Psoas muscle (tissue), 8 donors: ENCODE results near the gene FOXM1. TPM values are rescaled to one million over a fixed set of nuclear protein-coding genes. Genes with fewer than 3 reads are reported as not detected.

Source experiments
- ATAC-seq, 4 donors: fragments of 200-7000 bp; cut with Tn5 transposase; one replicate each; pipeline ENCODE4 v1.9.1; 2020; ENCODE audit warnings: moderate library complexity in 3 of 4, mild to moderate bottlenecking in 2 of 4
- DNase-seq, 2 donors: peaks; one replicate each; pipeline ENCODE4 v3.0.0-alpha.2; 2020
- H3K27ac ChIP-seq: fragments of 200-600 bp; one replicate; pipeline ENCODE4 v1.8.0; 2022
- H3K27me3 ChIP-seq, 3 donors: fragments of 200-600 bp in 1 of 3; one replicate each; pipeline versions ENCODE4 v1.6.1 to v1.8.0; 2013 to 2022; ENCODE audit warnings: low read length in 2 of 3, mild to moderate bottlenecking in 2 of 3, moderate library complexity in 1 of 3; ENCODE audit not compliant: insufficient read depth in 3 of 3
- H3K36me3 ChIP-seq, 2 donors: fragments of 200-600 bp in 1 of 2; one replicate each; pipeline versions ENCODE4 v1.6.1 to v1.8.0; 2013 to 2022; ENCODE audit warnings: low read depth in 1 of 2, mild to moderate bottlenecking in 1 of 2, moderate library complexity in 1 of 2; ENCODE audit not compliant: insufficient read depth in 1 of 2
- H3K4me1 ChIP-seq: fragments of 200-600 bp; one replicate; pipeline ENCODE4 v1.8.0; 2022
- H3K4me3 ChIP-seq: fragments of 200-600 bp; one replicate; pipeline ENCODE4 v1.8.0; 2022; ENCODE audit warnings: mild to moderate bottlenecking
- H3K9me3 ChIP-seq: fragments of 200-600 bp; one replicate; pipeline ENCODE4 v1.8.0; 2022
- CTCF ChIP-seq: fragments of 200-600 bp; IDR thresholded peaks from one replicate; pipeline ENCODE4 v1.8.0; 2022; ENCODE audit warnings: antibody characterized with exemption
- WGBS, 3 donors: extraction: QIAGEN DNeasy Blood & Tissue Kit; methylation state at CpG; one replicate each; pipeline versions ENCODE4 v1.1.6 to v1.1.7; 2013; 5-methylcytosine and 5-hydroxymethylcytosine counted together
- intact Hi-C, 2 donors: fragments of 100-400 bp; cut with DNase I; formaldehyde crosslinking; loops; one replicate each; pipeline versions ENCODE4 v1.11.0 to v1.14.2; 2022
- polyA plus RNA-seq, 3 donors: library from polyadenylated mRNA; stranded (reverse); fragments of 200-250 nt; gene quantifications; one replicate each; pipeline ENCODE4 v1.2.3, GENCODE V29; 2013
- total RNA-seq, 4 donors: library from RNA; stranded (reverse); fragmentation: NEBNext Ultra II Directional in 2 of 4; extraction: Animal tissue kit (Norgen Biotek cat#: 25700) in 2 of 4; gene quantifications; one replicate each; pipeline versions ENCODE4 v1.2.1 to v1.2.4, GENCODE V29; 2021 to 2023
- donor health status: healthy with polysubstance abuse.
- donor health status: DM: no; HTN: no; CAD: no; lungs with moderate emphysema.
- donor health status: Bipolar disorder and iron deficiency.
- donor health status: healthy.
- donor health status: DM: yes; HTN: yes; CAD: no.
- donor health status: DM: no; HTN: no; CAD: no.
- donor health status: DM: no; HTN: no; CAD: no.
- donor health status: DM: yes; HTN: yes; CAD: no.

The FOXM1 gene
- total and polyA plus RNA-seq, 7 donors: 0.15 to 0.59 (median 0.18) TPM; not detected in 1

GRCh38 chr12:2922329-2922728 is 45.4 kb upstream of the FOXM1 start:
- Histone ChIP-seq H3K4me3 (no peak overlapping the region), H3K27ac (no peak overlapping the region), H3K4me1 (peaks cover 11% of the 10 kb centered on the region), H3K9me3 (no peaks in the 10 kb centered on the region), H3K27me3 (no peaks in the 10 kb centered on the region), H3K36me3 (peaks cover 3 to 66% of the 10 kb centered on the region in 2 donors)
- TF ChIP-seq CTCF: no peak
- ATAC-seq (no peak), DNase-seq (no peak)
- 97 to 98% (median 98%) methylated on average over 2 of the region's 2 CpGs for WGBS, 3 donors
- intact Hi-C loops: no loop called here

- Histone ChIP-seq H3K27me3 (no peaks in the 10 kb centered on the region), H3K4me1 (peaks cover 7% of the 10 kb centered on the region), H3K27ac (no peak overlapping the region), H3K4me3 (no peak overlapping the region), H3K9me3 (no peaks in the 10 kb centered on the region), H3K36me3 (peaks cover 3 to 50% of the 10 kb centered on the region in 2 donors)
- WGBS, 3 donors: 74 to 83% (median 79%) methylated on average over 2 of the region's 2 CpGs
- intact Hi-C loops: no loop called here
- no peak for ATAC-seq
- no peak for TF ChIP-seq CTCF
- no peak for DNase-seq
These were observed 42.3 kb upstream of the FOXM1 start for GRCh38 chr12:2919249-2919648.

- intact Hi-C loops: no loop called here
- Histone ChIP-seq H3K27ac (no peak overlapping the region), H3K4me3 (no peak overlapping the region), H3K27me3 (no peaks in the 10 kb centered on the region), H3K36me3 (peaks cover 0 to 40% of the 10 kb centered on the region in 2 donors), H3K9me3 (no peaks in the 10 kb centered on the region), H3K4me1 (no peaks in the 10 kb centered on the region)
- TF ChIP-seq CTCF: no peak
- WGBS, 3 donors: 95 to 96% (median 96%) methylated on average over 3 of the region's 3 CpGs
- no peak for ATAC-seq
- no peak for DNase-seq
These were observed 35.2 kb upstream of the FOXM1 start for GRCh38 chr12:2912216-2912575.

- no peak for DNase-seq
- no peak for ATAC-seq
- 96 to 97% (median 97%) methylated on average over 2 of the region's 2 CpGs for WGBS, 3 donors
- no peak overlapping the region for H3K27ac ChIP-seq
- intact Hi-C loops: no loop called here
- no peaks in the 10 kb centered on the region for H3K27me3 ChIP-seq
- H3K4me3 ChIP-seq: no peak overlapping the region
- H3K36me3 ChIP-seq: peaks cover 0 to 2% of the 10 kb centered on the region in 2 donors
- TF ChIP-seq CTCF: no peak
- peaks cover 22% of the 10 kb centered on the region for H3K4me1 ChIP-seq
- H3K9me3 ChIP-seq: no peaks in the 10 kb centered on the region
These were observed 27.3 kb upstream of the FOXM1 start for GRCh38 chr12:2904260-2904659.

GRCh38 chr12:2902272-2902880 is 25.4 kb upstream of the FOXM1 start:
- H3K9me3 ChIP-seq: no peaks in the 10 kb centered on the region
- no peaks in the 10 kb centered on the region for H3K27me3 ChIP-seq
- H3K36me3 ChIP-seq: no peaks in the 10 kb centered on the region
- H3K4me1 ChIP-seq: peaks cover 22% of the 10 kb centered on the region
- peak overlapping the region; percentile 64 for H3K27ac ChIP-seq
- WGBS, 3 donors: 15 to 28% (median 24%) methylated on average over 4 of the region's 4 CpGs
- DNase-seq (no peak), ATAC-seq (peak; percentile 25 to 87 (median 60))
- intact Hi-C loops: no loop called here
- no peak for TF ChIP-seq CTCF
- no peak overlapping the region for H3K4me3 ChIP-seq
